ENCODE measurements around the gene ATAD3B. TPM values are rescaled to one million over a fixed set of nuclear protein-coding genes. Genes with fewer than 3 reads are reported as not detected.

Gene ATAD3B
- polyA plus RNA-seq, 1 experiment, result 7.7 TPM

DNA sequence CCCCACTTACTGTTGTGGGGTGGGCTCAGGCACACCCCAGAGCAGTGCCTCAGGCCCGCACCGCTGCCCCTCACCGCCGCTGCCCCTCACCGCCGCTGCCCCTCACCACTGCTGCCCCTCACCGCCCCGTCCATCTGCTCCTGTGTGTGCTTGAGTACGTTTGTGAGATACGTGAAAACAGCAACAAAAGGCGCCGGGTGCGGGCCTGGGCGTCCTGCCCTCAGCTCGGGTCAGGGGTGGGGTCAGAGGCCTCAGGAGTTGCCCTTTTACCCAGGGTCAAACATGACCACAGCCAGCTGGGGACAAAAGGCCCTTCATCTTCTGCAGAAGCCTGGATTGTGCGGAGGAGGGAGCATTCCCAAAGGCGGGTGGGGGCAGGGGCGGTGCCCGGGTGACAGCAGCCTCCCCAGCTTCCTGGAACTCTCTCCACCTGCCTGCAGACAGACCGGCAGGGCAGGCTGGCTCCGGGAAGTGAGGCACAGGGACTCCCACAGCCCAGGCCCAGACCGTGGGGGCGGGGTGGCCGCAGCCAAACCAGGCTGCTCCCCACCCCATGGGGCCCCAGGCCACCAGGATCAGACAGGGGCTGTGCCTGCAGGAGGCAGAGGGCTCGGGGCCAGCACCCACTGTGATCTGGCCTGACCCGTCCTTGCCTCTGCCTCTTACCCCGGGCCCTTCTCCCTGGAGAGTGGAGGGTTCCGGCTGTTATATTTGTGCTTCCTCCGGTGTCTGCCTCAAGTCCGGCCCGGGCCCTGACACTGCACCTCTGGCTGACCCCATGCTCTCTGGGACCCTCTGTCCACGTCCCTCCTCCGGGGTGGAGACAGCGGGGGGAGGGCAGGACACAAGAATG lies 38.4 kb upstream of the ATAD3B start:
- CTCF ChIA-PET, result no interaction called here
- POLR2A ChIA-PET, result interaction anchor here (1.0 kb wide), 1 partner anchor 26 kb away, joined by 3 read pairs; the partner anchor contains the start of gene MRPL20
- H3K9me3 ChIP-seq (ENCODE audit: control insufficient read depth, insufficient read depth, low read length), result peaks cover 1% of the 10 kb centered on the region; the same call in 1 of the 2 replicates
- no peaks in the 10 kb centered on the region for H3K27me3 ChIP-seq (ENCODE audit: control insufficient read depth, insufficient read depth, low read length)
- TF ChIP-seq, protein P1, sequence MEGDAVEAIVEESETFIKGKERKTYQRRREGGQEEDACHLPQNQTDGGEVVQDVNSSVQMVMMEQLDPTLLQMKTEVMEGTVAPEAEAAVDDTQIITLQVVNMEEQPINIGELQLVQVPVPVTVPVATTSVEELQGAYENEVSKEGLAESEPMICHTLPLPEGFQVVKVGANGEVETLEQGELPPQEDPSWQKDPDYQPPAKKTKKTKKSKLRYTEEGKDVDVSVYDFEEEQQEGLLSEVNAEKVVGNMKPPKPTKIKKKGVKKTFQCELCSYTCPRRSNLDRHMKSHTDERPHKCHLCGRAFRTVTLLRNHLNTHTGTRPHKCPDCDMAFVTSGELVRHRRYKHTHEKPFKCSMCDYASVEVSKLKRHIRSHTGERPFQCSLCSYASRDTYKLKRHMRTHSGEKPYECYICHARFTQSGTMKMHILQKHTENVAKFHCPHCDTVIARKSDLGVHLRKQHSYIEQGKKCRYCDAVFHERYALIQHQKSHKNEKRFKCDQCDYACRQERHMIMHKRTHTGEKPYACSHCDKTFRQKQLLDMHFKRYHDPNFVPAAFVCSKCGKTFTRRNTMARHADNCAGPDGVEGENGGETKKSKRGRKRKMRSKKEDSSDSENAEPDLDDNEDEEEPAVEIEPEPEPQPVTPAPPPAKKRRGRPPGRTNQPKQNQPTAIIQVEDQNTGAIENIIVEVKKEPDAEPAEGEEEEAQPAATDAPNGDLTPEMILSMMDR (IDR thresholded peaks at IDR 0.05; ENCODE audit: low read depth, low read length), result no peak
- H3K27ac ChIP-seq (ENCODE audit: low read depth, low read length), result no peak overlapping the region
- H3K4me3 ChIP-seq (ENCODE audit: low read depth, low read length), result no peak overlapping the region
- DNase-seq (ENCODE audit: low read depth, low spot score), result no peak

DNA sequence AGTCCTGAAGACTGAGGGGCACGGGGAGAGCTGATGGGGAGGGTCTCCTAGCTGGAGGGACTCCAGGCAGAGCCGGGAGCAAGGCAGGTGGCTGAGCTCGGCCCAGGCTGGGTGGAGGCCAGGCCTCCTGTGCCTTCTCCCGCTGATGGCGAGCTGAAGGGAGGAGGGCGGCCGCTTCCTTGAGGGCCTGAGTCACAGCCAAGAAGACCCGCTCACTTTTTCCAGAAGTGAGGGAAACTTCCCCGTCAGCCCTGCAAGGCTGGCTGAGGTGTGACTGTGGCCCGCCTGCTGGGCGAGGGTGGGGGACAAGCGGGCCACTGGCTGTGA lies 37.8 kb upstream of the ATAD3B start:
- ChIA-PET POLR2A (interaction anchor here (1.0 kb wide), 1 partner anchor 27 kb away, joined by 3 read pairs; the partner anchor contains the start of gene MRPL20), CTCF (no interaction called here)
- TF ChIP-seq, protein P1 (IDR thresholded peaks at IDR 0.05; ENCODE audit: low read depth, low read length), result no peak
- Histone ChIP-seq H3K27me3 (ENCODE audit: control insufficient read depth, insufficient read depth, low read length) (no peaks in the 10 kb centered on the region), H3K9me3 (ENCODE audit: control insufficient read depth, insufficient read depth, low read length) (no peaks in the 10 kb centered on the region; the same call in 1 of the 2 replicates), H3K4me3 (ENCODE audit: low read depth, low read length) (no peak overlapping the region), H3K27ac (ENCODE audit: low read depth, low read length) (no peak overlapping the region)
- no peak for DNase-seq (ENCODE audit: low read depth, low spot score)

DNA sequence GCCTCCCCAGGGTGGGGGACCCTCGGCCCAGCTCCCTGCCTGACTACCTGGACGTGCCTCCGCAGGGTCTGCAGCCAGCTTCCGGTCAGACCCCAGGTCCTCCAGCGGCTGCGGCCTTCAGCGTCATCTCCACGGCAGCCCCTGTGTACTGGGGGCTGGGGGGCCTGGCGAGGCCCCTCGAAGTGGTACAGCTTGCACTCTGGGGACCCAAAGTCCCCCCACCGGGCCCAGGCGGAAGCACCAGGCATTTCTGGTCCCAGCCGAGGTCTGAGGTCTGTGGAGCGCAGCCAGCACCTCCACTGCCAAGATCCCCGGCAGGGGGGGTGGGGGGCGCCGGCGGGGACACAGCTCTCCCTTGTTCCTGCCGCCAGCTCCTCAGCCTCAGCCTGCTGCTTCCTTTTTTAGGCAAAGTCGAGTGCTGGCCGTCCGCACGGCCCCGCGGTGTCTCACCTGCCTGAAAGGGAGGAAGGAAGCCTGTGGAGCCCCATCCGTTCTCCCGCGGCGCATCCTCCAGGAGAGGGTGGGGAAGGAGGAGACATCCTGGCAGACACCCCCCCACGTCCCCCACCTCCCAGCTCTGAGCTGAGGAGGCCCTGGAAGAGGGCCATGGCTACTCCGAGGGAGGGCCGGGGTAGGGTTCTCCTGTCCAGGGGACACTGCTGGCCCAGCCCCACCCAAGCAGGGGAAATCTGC lies 37.3 kb upstream of the ATAD3B start:
- CTCF ChIA-PET, result no interaction called here
- no peak for DNase-seq (ENCODE audit: low read depth, low spot score)
- TF ChIP-seq, protein P1 (IDR thresholded peaks at IDR 0.05; ENCODE audit: low read depth, low read length), result no peak
- no peak overlapping the region for H3K4me3 ChIP-seq (ENCODE audit: low read depth, low read length)
- no peaks in the 10 kb centered on the region; the same call in 1 of the 2 replicates for H3K9me3 ChIP-seq (ENCODE audit: control insufficient read depth, insufficient read depth, low read length)
- H3K27me3 ChIP-seq (ENCODE audit: control insufficient read depth, insufficient read depth, low read length), result no peaks in the 10 kb centered on the region
- POLR2A ChIA-PET, result interaction anchor here (1.0 kb wide), 1 partner anchor 27 kb away, joined by 3 read pairs; the partner anchor contains the start of gene MRPL20
- no peak overlapping the region for H3K27ac ChIP-seq (ENCODE audit: low read depth, low read length)

DNA sequence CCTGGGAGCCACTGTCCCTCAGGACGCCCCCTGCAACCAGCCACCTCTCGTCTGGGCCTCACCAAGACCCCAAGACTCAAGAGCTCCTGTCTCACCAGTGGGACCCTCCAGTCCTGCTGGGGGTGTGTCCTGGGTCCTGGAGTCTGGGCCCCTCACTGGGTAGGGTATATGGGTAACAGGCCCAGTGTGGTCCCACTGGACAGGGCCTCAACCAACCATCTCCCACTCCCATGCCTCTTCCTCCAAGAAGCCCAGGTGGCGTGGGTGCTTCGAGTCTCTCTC lies 36.8 kb upstream of the ATAD3B start:
- CTCF ChIA-PET, result no interaction called here
- H3K9me3 ChIP-seq (ENCODE audit: control insufficient read depth, insufficient read depth, low read length), result no peaks in the 10 kb centered on the region; the same call in 1 of the 2 replicates
- H3K27ac ChIP-seq (ENCODE audit: low read depth, low read length), result no peak overlapping the region
- no peak for DNase-seq (ENCODE audit: low read depth, low spot score)
- TF ChIP-seq, protein P1 (IDR thresholded peaks at IDR 0.05; ENCODE audit: low read depth, low read length), result no peak
- POLR2A ChIA-PET, result no interaction called here
- no peaks in the 10 kb centered on the region for H3K27me3 ChIP-seq (ENCODE audit: control insufficient read depth, insufficient read depth, low read length)
- H3K4me3 ChIP-seq (ENCODE audit: low read depth, low read length), result no peak overlapping the region
